Measurements from ENCODE around the gene GAS2.
A peak's percentile ranks its signal among the peaks of the same experiment; 100 is the strongest.

Gene GAS2

GRCh38 chr11:22768281-22768680 lies 101.9 kb downstream of the GAS2 start:
- no peaks in the 10 kb centered on the region for H3K27me3 ChIP-seq
- no peaks in the 10 kb centered on the region for H4K20me1 ChIP-seq
- no peak for TF ChIP-seq Cebpa-rat (IDR thresholded peaks at IDR 0.05)
- H3K9ac ChIP-seq: no peak overlapping the region
- H3K4me3 ChIP-seq: no peak overlapping the region
- no peak overlapping the region for H3K27ac ChIP-seq
- H3K4me2 ChIP-seq: no peak overlapping the region
- H3K9me3 ChIP-seq (replicated peaks in 1 of 11): no peaks in the 10 kb centered on the region
- H3K36me3 ChIP-seq: no peaks in the 10 kb centered on the region
- peaks cover 0 to 4% (median 0%) of the 10 kb centered on the region in 10 experiments; a peak in 1 of 20 replicates for H3K4me1 ChIP-seq

GRCh38 chr11:22769081-22769480 lies 102.7 kb downstream of the GAS2 start:
- Histone ChIP-seq H3K9ac (no peak overlapping the region), H3K4me1 (peaks cover 0 to 4% (median 0%) of the 10 kb centered on the region in 10 experiments; a peak in 1 of 20 replicates), H3K9me3 (replicated peaks in 1 of 11) (no peaks in the 10 kb centered on the region), H3K27ac (no peak overlapping the region), H4K20me1 (no peaks in the 10 kb centered on the region), H3K4me2 (no peak overlapping the region), H3K4me3 (no peak overlapping the region), H3K27me3 (no peaks in the 10 kb centered on the region), H3K36me3 (no peaks in the 10 kb centered on the region)
- no peak for TF ChIP-seq Cebpa-rat (IDR thresholded peaks at IDR 0.05)

GRCh38 chr11:22774716-22775115 lies 108.3 kb downstream of the GAS2 start:
- no peak overlapping the region for H3K9ac ChIP-seq
- no peak for TF ChIP-seq Cebpa-rat (IDR thresholded peaks at IDR 0.05)
- no peaks in the 10 kb centered on the region for H3K9me3 ChIP-seq (replicated peaks in 1 of 11)
- no peaks in the 10 kb centered on the region for H4K20me1 ChIP-seq
- H3K27ac ChIP-seq: no peak overlapping the region
- no peaks in the 10 kb centered on the region for H3K36me3 ChIP-seq
- H3K27me3 ChIP-seq: no peaks in the 10 kb centered on the region
- H3K4me1 ChIP-seq: peaks cover 0 to 4% (median 0%) of the 10 kb centered on the region in 10 experiments; a peak in 1 of 20 replicates
- no peak overlapping the region for H3K4me3 ChIP-seq
- no peak overlapping the region for H3K4me2 ChIP-seq

- no peak for TF ChIP-seq Cebpa-rat (IDR thresholded peaks at IDR 0.05)
- H3K36me3 ChIP-seq: no peaks in the 10 kb centered on the region
- H3K27ac ChIP-seq: no peak overlapping the region
- H3K4me2 ChIP-seq: no peak overlapping the region
- H3K9me3 ChIP-seq (replicated peaks in 1 of 11): no peaks in the 10 kb centered on the region
- H3K4me1 ChIP-seq: peaks cover 0 to 4% (median 0%) of the 10 kb centered on the region in 10 experiments; a peak in 1 of 20 replicates
- no peak overlapping the region for H3K4me3 ChIP-seq
- no peaks in the 10 kb centered on the region for H3K27me3 ChIP-seq
- H4K20me1 ChIP-seq: no peaks in the 10 kb centered on the region
- H3K9ac ChIP-seq: no peak overlapping the region
Observed at GRCh38 chr11:22775248-22775647, 108.8 kb downstream of the GAS2 start.

- Histone ChIP-seq H3K27me3 (no peaks in the 10 kb centered on the region), H3K4me3 (no peak overlapping the region), H3K4me1 (peaks cover 0 to 8% (median 4%) of the 10 kb centered on the region in 10 experiments; a peak in 5 of 20 replicates), H3K27ac (no peak overlapping the region), H3K9me3 (replicated peaks in 1 of 11) (peaks cover 0 to 3% (median 0%) of the 10 kb centered on the region in 11 experiments; a peak in 1 of 22 replicates), H3K36me3 (no peaks in the 10 kb centered on the region), H3K9ac (no peak overlapping the region), H4K20me1 (no peaks in the 10 kb centered on the region), H3K4me2 (no peak overlapping the region)
- no peak for TF ChIP-seq Cebpa-rat (IDR thresholded peaks at IDR 0.05)
Observed at GRCh38 chr11:22778642-22779041, 112.2 kb downstream of the GAS2 start.

- Histone ChIP-seq H3K36me3 (no peaks in the 10 kb centered on the region), H3K4me3 (no peak overlapping the region), H3K4me1 (peaks cover 0 to 8% (median 4%) of the 10 kb centered on the region in 10 experiments; a peak in 5 of 20 replicates), H3K27me3 (no peaks in the 10 kb centered on the region), H4K20me1 (no peaks in the 10 kb centered on the region), H3K9ac (no peak overlapping the region), H3K9me3 (replicated peaks in 1 of 11) (peaks cover 0 to 5% (median 0%) of the 10 kb centered on the region in 11 experiments; a peak in 2 of 22 replicates), H3K4me2 (no peak overlapping the region), H3K27ac (no peak overlapping the region)
- TF ChIP-seq Cebpa-rat (IDR thresholded peaks at IDR 0.05): no peak
Observed at GRCh38 chr11:22779850-22780249, 113.4 kb downstream of the GAS2 start.

GRCh38 chr11:22780952-22781593 lies 114.7 kb downstream of the GAS2 start:
- H3K36me3 ChIP-seq: no peaks in the 10 kb centered on the region
- no peaks in the 10 kb centered on the region for H3K27me3 ChIP-seq
- no peak overlapping the region for H3K4me3 ChIP-seq
- H3K4me2 ChIP-seq: peak overlapping the region in 4 of 11 experiments; percentile 2 to 22 (median 14); a peak in 2 of 22 replicates
- H3K9ac ChIP-seq: no peak overlapping the region
- H4K20me1 ChIP-seq: no peaks in the 10 kb centered on the region
- no peak overlapping the region for H3K27ac ChIP-seq
- TF ChIP-seq Cebpa-rat (IDR thresholded peaks at IDR 0.05): no peak
- H3K9me3 ChIP-seq (replicated peaks in 1 of 11): peaks cover 0 to 5% (median 0%) of the 10 kb centered on the region in 11 experiments; a peak in 2 of 22 replicates
- H3K4me1 ChIP-seq: peaks cover 0 to 8% (median 4%) of the 10 kb centered on the region in 10 experiments; a peak in 5 of 20 replicates

GRCh38 chr11:22785251-22785650 lies 118.8 kb downstream of the GAS2 start:
- no peak overlapping the region for H3K9ac ChIP-seq
- no peaks in the 10 kb centered on the region for H4K20me1 ChIP-seq
- no peak for TF ChIP-seq Cebpa-rat (IDR thresholded peaks at IDR 0.05)
- peaks cover 0 to 5% (median 0%) of the 10 kb centered on the region in 11 experiments; a peak in 2 of 22 replicates for H3K9me3 ChIP-seq (replicated peaks in 1 of 11)
- H3K4me1 ChIP-seq: peaks cover 0 to 8% (median 4%) of the 10 kb centered on the region in 10 experiments; a peak in 5 of 20 replicates
- no peak overlapping the region for H3K27ac ChIP-seq
- no peaks in the 10 kb centered on the region for H3K27me3 ChIP-seq
- H3K4me2 ChIP-seq: no peak overlapping the region
- H3K36me3 ChIP-seq: no peaks in the 10 kb centered on the region
- H3K4me3 ChIP-seq: no peak overlapping the region

GRCh38 chr11:22786475-22786874 lies 120.1 kb downstream of the GAS2 start:
- Histone ChIP-seq H3K4me1 (peaks cover 0 to under 1% (median 0%) of the 10 kb centered on the region in 10 experiments; a peak in 1 of 20 replicates), H3K9ac (no peak overlapping the region), H3K27me3 (no peaks in the 10 kb centered on the region), H3K27ac (no peak overlapping the region), H4K20me1 (no peaks in the 10 kb centered on the region), H3K36me3 (no peaks in the 10 kb centered on the region), H3K4me2 (no peak overlapping the region), H3K4me3 (no peak overlapping the region), H3K9me3 (replicated peaks in 1 of 11) (peaks cover 0 to 5% (median 0%) of the 10 kb centered on the region in 11 experiments; a peak in 2 of 22 replicates)
- no peak for TF ChIP-seq Cebpa-rat (IDR thresholded peaks at IDR 0.05)

GRCh38 chr11:22787055-22787454 lies 120.6 kb downstream of the GAS2 start:
- H3K9me3 ChIP-seq (replicated peaks in 1 of 11): peaks cover 0 to 5% (median 0%) of the 10 kb centered on the region in 11 experiments; a peak in 2 of 22 replicates
- no peak overlapping the region for H3K4me3 ChIP-seq
- H3K27ac ChIP-seq: no peak overlapping the region
- TF ChIP-seq Cebpa-rat (IDR thresholded peaks at IDR 0.05): no peak
- H3K4me2 ChIP-seq: no peak overlapping the region
- H3K36me3 ChIP-seq: no peaks in the 10 kb centered on the region
- H3K27me3 ChIP-seq: no peaks in the 10 kb centered on the region
- H4K20me1 ChIP-seq: no peaks in the 10 kb centered on the region
- no peaks in the 10 kb centered on the region for H3K4me1 ChIP-seq
- no peak overlapping the region for H3K9ac ChIP-seq

All from BLaER1 treated with 17β-estradiol and CSF1 and Interleukin-3, amounts not matched to agents 10 nM and 100 nM (cell line).